Measurements from ENCODE around the gene ELL2.

ELL2 gene

DNA sequence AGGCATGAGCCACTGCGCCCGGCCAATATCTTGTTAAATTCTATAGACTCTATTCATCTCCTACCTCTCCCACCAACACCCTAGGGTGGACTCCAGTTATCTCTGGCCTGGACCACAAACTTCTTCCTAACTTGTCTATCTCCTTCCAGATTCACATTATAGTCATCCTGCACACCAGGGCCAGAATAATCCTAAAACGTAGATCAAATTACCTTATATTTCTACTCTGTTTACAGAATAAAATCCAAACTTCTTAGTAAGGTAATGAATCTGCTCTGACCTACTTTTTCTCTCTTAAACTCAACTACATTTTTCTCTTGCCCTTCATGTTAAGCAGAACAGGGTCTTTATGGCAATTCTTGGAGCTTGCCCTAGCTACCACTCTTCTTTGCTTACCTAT, 6.9 kb downstream of the ELL2 start:
- TF ChIP-seq, protein P1, sequence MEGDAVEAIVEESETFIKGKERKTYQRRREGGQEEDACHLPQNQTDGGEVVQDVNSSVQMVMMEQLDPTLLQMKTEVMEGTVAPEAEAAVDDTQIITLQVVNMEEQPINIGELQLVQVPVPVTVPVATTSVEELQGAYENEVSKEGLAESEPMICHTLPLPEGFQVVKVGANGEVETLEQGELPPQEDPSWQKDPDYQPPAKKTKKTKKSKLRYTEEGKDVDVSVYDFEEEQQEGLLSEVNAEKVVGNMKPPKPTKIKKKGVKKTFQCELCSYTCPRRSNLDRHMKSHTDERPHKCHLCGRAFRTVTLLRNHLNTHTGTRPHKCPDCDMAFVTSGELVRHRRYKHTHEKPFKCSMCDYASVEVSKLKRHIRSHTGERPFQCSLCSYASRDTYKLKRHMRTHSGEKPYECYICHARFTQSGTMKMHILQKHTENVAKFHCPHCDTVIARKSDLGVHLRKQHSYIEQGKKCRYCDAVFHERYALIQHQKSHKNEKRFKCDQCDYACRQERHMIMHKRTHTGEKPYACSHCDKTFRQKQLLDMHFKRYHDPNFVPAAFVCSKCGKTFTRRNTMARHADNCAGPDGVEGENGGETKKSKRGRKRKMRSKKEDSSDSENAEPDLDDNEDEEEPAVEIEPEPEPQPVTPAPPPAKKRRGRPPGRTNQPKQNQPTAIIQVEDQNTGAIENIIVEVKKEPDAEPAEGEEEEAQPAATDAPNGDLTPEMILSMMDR (IDR thresholded peaks at IDR 0.05; ENCODE audit: low read depth, low read length): no peak
- no peak overlapping the region for H3K4me3 ChIP-seq (ENCODE audit: low read depth, low read length)

DNA sequence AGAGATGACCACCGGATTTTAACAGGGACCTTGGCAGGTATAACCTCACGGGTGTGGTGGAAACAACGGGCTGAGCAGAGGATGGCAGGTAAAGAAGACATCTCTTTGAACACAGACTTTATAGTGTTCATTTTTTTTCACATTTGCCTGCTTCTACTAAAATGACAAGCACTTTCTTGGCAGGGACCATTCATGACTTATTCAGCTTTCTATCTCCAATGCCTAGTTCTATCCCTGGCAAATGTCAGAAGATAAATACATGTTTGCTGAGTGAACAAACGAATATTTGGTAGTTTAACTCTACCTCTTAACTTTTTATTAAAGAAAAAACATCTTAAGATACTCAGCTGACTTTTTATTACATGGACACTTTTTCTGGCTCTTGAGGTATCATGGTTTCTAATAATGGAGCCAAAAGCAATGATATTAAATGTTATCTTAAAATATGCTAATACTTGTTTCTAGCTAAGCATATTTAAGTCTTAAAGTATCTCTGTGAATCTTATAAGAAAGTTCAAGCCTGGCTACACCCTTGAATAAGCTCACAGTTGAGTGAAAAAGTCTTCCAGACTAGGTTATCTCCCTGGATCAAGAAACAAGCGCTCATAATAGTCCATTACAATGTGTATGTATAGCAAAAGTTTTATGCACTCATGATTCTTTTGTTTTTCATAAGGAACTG, 8.5 kb downstream of the ELL2 start:
- no peak overlapping the region for H3K4me3 ChIP-seq (ENCODE audit: low read depth, low read length)

DNA sequence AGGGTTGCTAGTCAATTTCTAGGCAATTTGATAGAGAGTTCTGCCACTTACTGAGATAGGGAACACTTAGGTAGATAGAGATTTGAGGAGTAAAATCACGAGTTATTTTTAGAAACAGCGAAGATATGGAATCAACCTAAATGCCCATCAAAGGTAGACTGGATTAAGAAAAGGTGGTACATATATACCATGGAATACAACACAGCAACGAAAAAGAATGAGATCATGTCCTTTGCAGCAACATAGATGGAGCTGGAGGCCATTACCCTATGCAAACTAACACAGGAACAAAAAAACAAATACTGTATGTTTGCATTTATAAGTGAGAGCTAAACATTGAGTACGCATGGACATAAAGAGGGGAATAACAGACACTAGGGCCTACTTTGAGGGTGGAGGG, 9.7 kb downstream of the ELL2 start:
- H3K4me3 ChIP-seq (ENCODE audit: low read depth, low read length): no peak overlapping the region
- TF ChIP-seq, protein P1 (IDR thresholded peaks at IDR 0.05; ENCODE audit: low read depth, low read length): no peak

More for the DNA sequence above, 8.5 kb downstream of the ELL2 start:
- TF ChIP-seq, protein P1 (IDR thresholded peaks at IDR 0.05; ENCODE audit: low read depth, low read length): no peak

DNA sequence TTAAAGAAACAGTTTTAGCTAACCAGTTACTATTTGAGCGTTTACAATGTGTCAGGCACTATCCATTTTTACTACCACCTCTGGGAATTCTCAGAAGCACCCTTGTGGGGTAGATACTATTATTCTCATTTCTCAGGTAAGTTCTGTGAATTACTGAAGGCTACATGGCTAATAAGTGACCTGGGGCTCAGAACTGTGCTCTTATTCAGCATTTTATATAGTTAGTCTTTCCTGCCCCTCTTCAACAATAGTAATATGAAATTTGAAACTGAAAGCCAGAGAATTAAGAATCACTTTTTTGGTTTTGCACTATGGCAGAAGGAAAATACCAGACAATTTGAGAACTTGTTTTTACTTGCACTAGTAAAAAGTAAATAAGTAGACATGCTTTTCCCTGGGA, 11.8 kb downstream of the ELL2 start:
- no peak overlapping the region for H3K4me3 ChIP-seq (ENCODE audit: low read depth, low read length)
- TF ChIP-seq, protein P1 (IDR thresholded peaks at IDR 0.05; ENCODE audit: low read depth, low read length): no peak

DNA sequence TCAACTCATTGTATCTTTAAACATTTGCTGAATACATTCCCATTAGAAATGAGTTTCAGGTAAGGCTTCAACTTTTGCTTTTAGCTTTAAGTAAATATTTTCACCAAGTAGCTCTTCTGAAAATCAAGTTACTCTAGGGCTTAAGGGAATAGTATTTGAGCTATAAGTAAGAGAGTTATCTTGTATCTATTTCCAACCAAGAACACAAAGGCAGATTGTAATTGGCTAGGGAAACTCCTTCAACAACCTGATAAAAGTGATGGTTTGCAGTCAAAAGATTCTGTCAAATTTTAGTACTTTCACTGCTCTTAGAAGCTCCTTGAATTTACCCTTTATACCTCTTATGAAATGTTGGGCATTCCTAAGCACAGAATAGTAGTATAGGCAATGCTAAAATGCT, 13.0 kb downstream of the ELL2 start:
- no peak overlapping the region for H3K4me3 ChIP-seq (ENCODE audit: low read depth, low read length)
- TF ChIP-seq, protein P1 (IDR thresholded peaks at IDR 0.05; ENCODE audit: low read depth, low read length): no peak

DNA sequence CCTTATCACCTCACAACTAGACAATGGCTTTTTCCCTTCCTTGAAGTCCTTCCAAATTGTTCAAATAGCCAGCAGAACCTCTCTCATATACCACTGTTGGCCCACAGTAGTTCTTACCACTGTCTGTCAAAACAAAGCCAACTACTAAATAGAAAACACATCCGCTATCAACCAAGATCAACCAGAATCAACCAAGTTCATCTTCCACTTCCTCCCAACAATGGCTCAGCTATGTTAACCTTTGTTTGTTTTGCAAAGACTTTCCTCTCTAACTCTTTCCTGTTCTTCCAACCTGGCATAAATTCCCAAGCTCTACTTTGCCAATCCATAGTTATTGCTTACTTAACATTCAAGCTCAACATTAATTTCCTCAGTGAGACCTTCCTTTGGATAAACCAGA, 15.2 kb downstream of the ELL2 start:
- TF ChIP-seq, protein P1 (IDR thresholded peaks at IDR 0.05; ENCODE audit: low read depth, low read length): no peak
- H3K4me3 ChIP-seq (ENCODE audit: low read depth, low read length): no peak overlapping the region

DNA sequence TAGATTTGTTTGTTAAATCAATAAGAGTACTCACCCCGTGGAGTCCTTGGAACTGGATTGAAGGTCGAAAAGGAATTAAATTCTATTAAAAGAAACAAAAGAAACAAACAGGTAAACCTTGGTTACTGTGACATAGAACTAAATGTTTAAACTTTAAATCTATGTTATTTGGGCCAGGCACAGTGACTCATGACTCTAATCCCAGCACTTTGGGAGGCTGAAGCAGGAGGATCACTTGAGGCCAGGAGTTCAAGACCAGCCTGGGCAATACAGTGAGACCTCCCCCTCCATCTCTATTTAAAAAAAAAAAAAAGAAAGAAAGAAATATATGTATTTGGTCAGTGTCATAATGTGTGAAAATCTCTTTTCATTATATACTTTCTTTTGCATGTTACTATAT, 18.7 kb downstream of the ELL2 start:
- TF ChIP-seq, protein P1 (IDR thresholded peaks at IDR 0.05; ENCODE audit: low read depth, low read length): no peak

More for the DNA sequence above, 18.7 kb downstream of the ELL2 start:
- no peak overlapping the region for H3K4me3 ChIP-seq (ENCODE audit: low read depth, low read length)

Measured in WI38 (cell line).